Ovary (tissue), 9 donors: Measurements from ENCODE around the gene SLCO2B1. TPM values are rescaled to one million over a fixed set of nuclear protein-coding genes. Genes with fewer than 3 reads are reported as not detected.

ENCODE experiments used
- DNase-seq, 5 donors: peaks; one replicate each; pipeline ENCODE4 v3.0.0-alpha.2; 2019 to 2020
- H3K27ac ChIP-seq, 2 donors: fragments of 200-600 bp; one replicate each; pipeline versions ENCODE4 v1.5.1 to v1.8.0; 2019 to 2022
- H3K27me3 ChIP-seq: fragments of 200-600 bp; one replicate; pipeline ENCODE4 v1.8.0; 2022
- H3K36me3 ChIP-seq: fragments of 200-600 bp; sonication (generic); one replicate; pipeline ENCODE4 v1.5.1; 2019
- H3K4me1 ChIP-seq: one replicate; pipeline ENCODE4 v1.8.1; 2013; ENCODE audit warnings: mild to moderate bottlenecking, moderate library complexity; ENCODE audit not compliant: insufficient read depth
- H3K4me3 ChIP-seq: fragments of 200-600 bp; sonication (generic); one replicate; pipeline ENCODE4 v1.5.1; 2017
- H3K9me3 ChIP-seq, 2 donors: fragments of 200-600 bp in 1 of 2; sonication (generic) in 1 of 2; one replicate each; pipeline versions ENCODE4 v1.5.1 to v1.8.1; 2013 to 2019; ENCODE audit warnings: mild to moderate bottlenecking in 1 of 2, moderate library complexity in 1 of 2
- EP300 ChIP-seq: sonication (generic); formaldehyde crosslinking; IDR thresholded peaks from one replicate; pipeline ENCODE4 v1.6.1; 2017; ENCODE audit warnings: antibody characterized with exemption
- POLR2A ChIP-seq: fragments of 450-650 bp; IDR thresholded peaks from one replicate; pipeline ENCODE4 v1.6.1; 2017; ENCODE audit warnings: antibody characterized with exemption, mild to moderate bottlenecking, moderate library complexity
- WGBS, 3 donors: extraction: QIAGEN DNeasy Blood & Tissue Kit in 1 of 3; methylation state at CpG; one replicate each; pipeline versions ENCODE4 v1.1.5 to v1.1.7; 2013 to 2017; 5-methylcytosine and 5-hydroxymethylcytosine counted together
- intact Hi-C, 4 donors: fragments of 100-400 bp; cut with DNase I; formaldehyde crosslinking; loops; one replicate each; pipeline versions ENCODE4 v1.11.0 to v1.15.1; 2022 to 2023
- polyA plus RNA-seq, 2 donors: library from polyadenylated mRNA; stranded (reverse); fragments of 200-250 nt in 1 of 2; fragments of 350-450 nt in 1 of 2; fragmentation: Illumina TruSeq in 1 of 2; extraction: RNeasy Lipid Tissue Mini Kit (QIAGEN cat#74804) in 1 of 2; gene quantifications; one replicate each; pipeline ENCODE4 v1.2.3, GENCODE V29; 2013 to 2014
- total RNA-seq, 7 donors: library from RNA; depleted of rRNA in 2 of 7; stranded (reverse); fragments of >200 nt in 2 of 7; fragmentation: NEBNext Ultra II Directional in 3 of 7; extraction: Animal tissue kit (Norgen Biotek cat#: 25700) in 3 of 7; gene quantifications; one replicate each; pipeline versions ENCODE4 v1.1.0 to v1.2.4, GENCODE V29; 2016 to 2023
- TF ChIP-seq, protein P1 (sequence below), 3 donors: fragments of 450-650 bp in 2 of 3; fragments of 200-600 bp in 1 of 3; IDR thresholded peaks; one replicate each; pipeline versions ENCODE4 v1.5.1 to v1.8.0; 2016 to 2022; ENCODE audit warnings: antibody characterized with exemption in 3 of 3, mild to moderate bottlenecking in 1 of 3
- donor health status: DM: no; HTN: no; CAD: no; lungs with moderate emphysema.
- donor health status: DM: no; HTN: no; CAD: no.
- donor health status: Bipolar disorder and iron deficiency.
- donor health status: DM: yes; HTN: yes; CAD: no.
- donor health status: DM: no; HTN: no; CAD: no.
- donor health status: DM: yes; HTN: yes; CAD: no.

Gene SLCO2B1
- total and polyA plus RNA-seq, 9 donors = 12.6 to 79.4 (median 21.8) TPM

DNA sequence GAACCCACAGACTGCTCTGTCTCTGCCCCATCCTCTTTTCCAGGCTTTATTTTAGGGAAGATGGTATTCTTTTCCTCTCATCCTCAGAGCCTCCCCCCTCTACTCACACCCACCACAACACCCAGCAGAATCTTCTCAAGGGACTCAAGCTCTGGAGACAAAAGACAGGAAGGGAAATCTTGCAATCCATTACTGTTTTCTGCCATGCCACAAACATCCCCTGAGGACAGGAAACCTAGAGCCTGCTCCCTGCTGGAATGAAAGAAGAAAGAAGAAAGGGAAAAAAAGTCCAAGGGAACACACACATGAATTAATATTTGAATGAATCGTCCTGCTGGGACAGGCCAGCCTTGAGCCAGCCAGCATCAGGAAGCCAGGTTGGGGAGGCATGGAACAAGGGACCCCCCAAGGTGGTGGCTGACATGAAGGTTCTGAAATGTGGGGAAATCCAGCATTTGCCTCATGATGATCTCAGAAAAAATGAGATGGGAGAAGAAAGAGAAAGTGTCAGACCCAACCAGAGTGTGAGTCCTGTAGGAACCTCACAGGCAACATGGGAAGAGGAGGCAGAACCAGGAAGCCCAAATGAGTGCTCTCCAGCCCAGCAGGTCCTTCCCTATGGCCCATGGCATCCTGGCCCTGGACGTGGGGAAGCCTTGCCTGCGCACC lies 34.0 kb downstream of the SLCO2B1 start:
- H3K9me3 ChIP-seq = no peaks in the 10 kb centered on the region
- intact Hi-C loops = no loop called here
- H3K27me3 ChIP-seq = no peaks in the 10 kb centered on the region
- no peaks in the 10 kb centered on the region for H3K36me3 ChIP-seq
- H3K4me3 ChIP-seq = no peak overlapping the region
- no peaks in the 10 kb centered on the region for H3K4me1 ChIP-seq
- TF ChIP-seq, protein P1, sequence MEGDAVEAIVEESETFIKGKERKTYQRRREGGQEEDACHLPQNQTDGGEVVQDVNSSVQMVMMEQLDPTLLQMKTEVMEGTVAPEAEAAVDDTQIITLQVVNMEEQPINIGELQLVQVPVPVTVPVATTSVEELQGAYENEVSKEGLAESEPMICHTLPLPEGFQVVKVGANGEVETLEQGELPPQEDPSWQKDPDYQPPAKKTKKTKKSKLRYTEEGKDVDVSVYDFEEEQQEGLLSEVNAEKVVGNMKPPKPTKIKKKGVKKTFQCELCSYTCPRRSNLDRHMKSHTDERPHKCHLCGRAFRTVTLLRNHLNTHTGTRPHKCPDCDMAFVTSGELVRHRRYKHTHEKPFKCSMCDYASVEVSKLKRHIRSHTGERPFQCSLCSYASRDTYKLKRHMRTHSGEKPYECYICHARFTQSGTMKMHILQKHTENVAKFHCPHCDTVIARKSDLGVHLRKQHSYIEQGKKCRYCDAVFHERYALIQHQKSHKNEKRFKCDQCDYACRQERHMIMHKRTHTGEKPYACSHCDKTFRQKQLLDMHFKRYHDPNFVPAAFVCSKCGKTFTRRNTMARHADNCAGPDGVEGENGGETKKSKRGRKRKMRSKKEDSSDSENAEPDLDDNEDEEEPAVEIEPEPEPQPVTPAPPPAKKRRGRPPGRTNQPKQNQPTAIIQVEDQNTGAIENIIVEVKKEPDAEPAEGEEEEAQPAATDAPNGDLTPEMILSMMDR (IDR thresholded peaks at IDR 0.05) = no peak
- no peak for TF ChIP-seq EP300
- no peak for TF ChIP-seq POLR2A
- WGBS, 3 donors = 68 to 77% (median 69%) methylated on average over 3 of the region's 3 CpGs
- DNase-seq = no peak
- no peak overlapping the region for H3K27ac ChIP-seq

GRCh38 chr11:75185866-75186265 lies 35.0 kb downstream of the SLCO2B1 start:
- intact Hi-C loops = no loop called here
- no peak overlapping the region for H3K27ac ChIP-seq
- WGBS, 3 donors = 40 to 58% (median 51%) methylated on average over 3 of the region's 3 CpGs

GRCh38 chr11:75186999-75187398 lies 36.1 kb downstream of the SLCO2B1 start:
- Histone ChIP-seq H3K9me3 (no peaks in the 10 kb centered on the region), H3K27me3 (no peaks in the 10 kb centered on the region), H3K4me3 (no peak overlapping the region), H3K4me1 (no peaks in the 10 kb centered on the region), H3K27ac (no peak overlapping the region), H3K36me3 (no peaks in the 10 kb centered on the region)
- DNase-seq = no peak
- WGBS, 3 donors = 95 to 99% (median 96%) methylated on average over 4 of the region's 4 CpGs
- TF ChIP-seq POLR2A (no peak), EP300 (no peak)
- TF ChIP-seq, protein P1 (IDR thresholded peaks at IDR 0.05) = no peak
- intact Hi-C loops = no loop called here

More at GRCh38 chr11:75185866-75186265, 35.0 kb downstream of the SLCO2B1 start:
- no peaks in the 10 kb centered on the region for H3K4me1 ChIP-seq
- H3K9me3 ChIP-seq = no peaks in the 10 kb centered on the region
- TF ChIP-seq POLR2A = no peak
- TF ChIP-seq, protein P1 (IDR thresholded peaks at IDR 0.05) = no peak
- TF ChIP-seq EP300 = no peak
- no peak for DNase-seq
- H3K36me3 ChIP-seq = no peaks in the 10 kb centered on the region
- H3K27me3 ChIP-seq = no peaks in the 10 kb centered on the region
- H3K4me3 ChIP-seq = no peak overlapping the region

- no peak for TF ChIP-seq POLR2A
- TF ChIP-seq EP300 = no peak
- TF ChIP-seq, protein P1 (IDR thresholded peaks at IDR 0.05) = no peak
- H3K4me3 ChIP-seq = no peak overlapping the region
- no peaks in the 10 kb centered on the region for H3K36me3 ChIP-seq
- H3K9me3 ChIP-seq = no peaks in the 10 kb centered on the region
- H3K27ac ChIP-seq = no peak overlapping the region
- intact Hi-C loops = no loop called here
- no peaks in the 10 kb centered on the region for H3K27me3 ChIP-seq
- 80 to 86% (median 83%) methylated on average over 4 of the region's 4 CpGs for WGBS, 3 donors
- no peak for DNase-seq
- no peaks in the 10 kb centered on the region for H3K4me1 ChIP-seq
Measured at GRCh38 chr11:75188671-75189070, 37.8 kb downstream of the SLCO2B1 start.
